ENCODE measurements around the gene EHD1.
"Not testable (repeated sequence)": the region's sequence is repeated elsewhere in the genome, so short reads cannot be mapped to it uniquely, and the experiment has no call there.

The EHD1 gene

DNA sequence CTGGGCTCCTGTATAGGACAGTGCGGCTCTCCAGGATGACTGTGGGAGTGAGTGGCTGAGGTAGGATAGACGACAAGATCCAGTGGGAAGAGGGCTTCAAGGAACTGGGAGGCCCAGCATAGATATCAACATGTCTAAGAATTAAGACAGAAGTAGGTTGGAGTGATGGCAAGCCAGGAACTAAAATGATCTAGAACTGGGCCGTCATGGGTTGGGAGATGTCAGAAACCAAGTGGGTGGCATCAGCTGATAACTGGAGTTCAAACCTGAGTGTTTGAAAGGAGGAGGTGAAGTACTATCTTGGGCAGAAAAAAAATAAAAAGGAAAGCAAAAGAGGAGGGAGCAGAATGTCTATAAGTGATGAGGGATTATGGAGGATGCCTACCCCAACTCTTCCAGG, 60.9 kb downstream of the EHD1 start:
- DNase-seq: no peak

DNA sequence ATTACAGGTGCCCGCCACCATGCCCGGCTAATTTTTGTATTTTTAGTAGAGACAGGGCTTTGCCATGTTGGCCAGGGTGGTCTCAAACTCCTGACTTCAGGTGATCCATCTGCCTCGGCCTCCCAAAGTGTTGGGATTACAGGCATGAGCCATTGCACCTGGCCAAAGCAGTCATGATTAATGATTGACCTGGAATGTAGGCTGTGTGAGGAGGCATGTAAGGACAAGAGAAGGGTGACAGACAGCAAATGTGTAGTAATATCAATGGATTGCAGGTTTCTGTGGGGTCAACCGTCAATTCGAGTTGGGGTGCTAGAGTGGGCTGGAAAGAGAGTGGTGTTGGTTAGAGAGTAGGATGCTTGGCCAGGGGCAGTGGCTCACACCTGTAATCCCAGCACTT, 63.0 kb downstream of the EHD1 start:
- not testable (repeated sequence) for DNase-seq

DNA sequence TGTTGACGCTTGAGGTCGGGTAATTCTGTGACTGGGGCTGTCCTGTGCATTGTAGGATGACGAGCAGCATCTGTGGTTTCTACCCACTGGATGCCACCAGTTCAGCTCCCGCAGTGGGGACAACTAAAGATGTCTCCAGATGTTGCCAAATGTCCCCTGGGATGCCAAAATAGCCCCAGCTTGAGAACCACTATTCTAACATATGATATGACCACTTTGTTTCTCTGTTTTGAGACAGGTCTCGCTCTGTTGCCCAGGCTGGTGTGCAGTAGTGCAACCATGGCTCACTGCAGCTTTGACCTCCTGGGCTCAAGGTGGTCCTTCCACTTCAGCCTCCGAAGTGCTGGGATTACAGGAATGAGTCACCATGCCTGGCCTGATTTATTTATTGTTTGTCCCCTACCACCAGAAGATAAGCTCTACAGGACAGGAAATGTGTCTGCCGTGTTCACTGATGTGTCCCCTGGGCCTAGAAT, 63.7 kb downstream of the EHD1 start:
- no peak for DNase-seq

DNA sequence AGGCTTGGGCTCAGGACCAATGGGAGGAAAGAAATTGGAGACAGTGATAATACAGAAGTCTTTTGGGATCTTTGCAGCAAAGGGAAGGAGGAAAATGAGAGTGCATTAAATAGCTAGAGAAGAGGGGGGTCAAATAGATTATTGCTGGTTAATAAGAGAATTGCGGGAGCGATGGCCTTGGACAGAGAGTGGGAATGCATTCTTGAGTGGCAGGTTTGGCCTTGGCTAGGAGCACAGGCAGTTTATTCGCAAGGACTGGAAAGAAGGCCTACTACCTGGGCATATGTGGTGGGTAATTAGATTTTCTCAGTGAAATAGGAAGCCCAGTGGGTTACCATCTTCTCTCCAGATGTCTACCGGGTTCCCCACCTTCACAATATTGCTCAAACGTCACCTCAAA, 64.6 kb downstream of the EHD1 start:
- no peak for DNase-seq

DNA sequence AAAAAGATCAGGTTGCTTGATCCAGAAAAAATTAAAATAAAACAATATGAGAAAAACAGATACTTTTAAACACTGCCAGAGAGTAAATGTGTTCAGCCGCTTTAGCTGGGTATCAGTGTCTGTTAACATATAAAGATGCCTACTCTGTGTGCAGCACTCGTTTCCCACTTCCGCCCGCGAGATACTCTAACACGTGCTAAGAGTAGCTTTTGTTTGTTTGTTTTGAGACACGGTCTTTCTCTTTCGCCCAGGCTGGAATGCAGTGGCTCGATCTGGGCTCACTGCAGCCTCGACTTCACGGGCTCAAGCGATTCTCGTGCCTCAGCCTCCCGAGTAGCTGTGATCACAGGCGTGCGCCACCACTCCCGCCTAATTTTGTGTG, 67.5 kb downstream of the EHD1 start:
- no peak for DNase-seq

DNA sequence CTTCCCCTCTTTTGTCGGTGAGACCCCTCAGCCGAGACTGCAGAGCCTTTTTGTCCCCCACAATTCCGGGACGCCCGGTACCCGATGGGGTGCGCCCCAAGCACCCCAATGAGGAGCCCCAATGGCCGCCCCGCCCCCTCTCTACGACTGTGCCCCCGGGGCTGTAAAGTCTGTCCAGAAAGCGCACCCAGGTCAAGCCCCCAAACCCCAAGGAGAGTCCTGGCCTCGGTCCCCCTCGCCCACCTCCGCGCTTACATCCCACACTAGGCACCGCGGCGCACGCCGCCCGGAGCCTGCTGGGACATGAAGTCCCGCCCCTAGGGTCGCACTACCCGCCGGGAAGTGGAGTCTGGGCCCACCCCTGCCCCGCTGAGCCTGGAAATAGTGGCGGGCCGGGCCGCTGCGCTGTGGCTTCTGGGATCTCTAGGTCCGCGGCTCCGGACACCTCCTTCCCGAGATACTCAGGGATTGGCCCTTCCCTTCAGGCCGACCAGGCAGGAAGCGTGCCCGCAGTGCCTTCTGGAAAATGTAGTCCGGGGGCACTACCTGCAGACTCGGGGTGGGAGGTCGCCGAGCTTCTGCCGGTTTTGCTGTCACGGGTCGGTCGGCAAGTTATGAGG, 68.0 kb downstream of the EHD1 start, which contains the start of gene MEN1:
Gene MEN1 (minus strand): TSS at position 281 of the 620 bp plus-strand sequence. CDS start 442 bp downstream, outside the sequence.
- peak; percentile 99 for DNase-seq

DNA sequence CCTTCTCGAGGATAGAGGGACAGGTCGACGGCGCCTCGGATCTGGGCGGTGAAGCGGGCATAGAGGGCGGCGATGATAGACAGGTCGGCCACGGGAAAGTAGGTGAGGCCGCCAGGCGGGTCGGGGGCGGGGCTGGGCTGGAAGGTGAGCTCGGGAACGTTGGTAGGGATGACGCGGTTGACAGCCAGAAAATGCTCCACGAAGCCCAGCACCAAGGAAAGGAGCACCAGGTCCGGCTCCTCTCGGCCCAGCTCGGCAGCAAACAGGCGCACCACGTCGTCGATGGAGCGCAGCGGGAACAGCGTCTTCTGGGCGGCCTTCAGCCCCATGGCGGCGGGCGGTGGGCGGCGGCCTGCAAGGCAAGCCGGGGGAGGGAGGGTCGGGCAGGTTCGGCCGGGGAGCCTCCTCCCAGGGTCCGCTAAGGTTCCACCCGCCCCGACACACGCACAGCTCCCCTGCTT, 68.6 kb downstream of the EHD1 start:
- peak; percentile 35 for DNase-seq

DNA sequence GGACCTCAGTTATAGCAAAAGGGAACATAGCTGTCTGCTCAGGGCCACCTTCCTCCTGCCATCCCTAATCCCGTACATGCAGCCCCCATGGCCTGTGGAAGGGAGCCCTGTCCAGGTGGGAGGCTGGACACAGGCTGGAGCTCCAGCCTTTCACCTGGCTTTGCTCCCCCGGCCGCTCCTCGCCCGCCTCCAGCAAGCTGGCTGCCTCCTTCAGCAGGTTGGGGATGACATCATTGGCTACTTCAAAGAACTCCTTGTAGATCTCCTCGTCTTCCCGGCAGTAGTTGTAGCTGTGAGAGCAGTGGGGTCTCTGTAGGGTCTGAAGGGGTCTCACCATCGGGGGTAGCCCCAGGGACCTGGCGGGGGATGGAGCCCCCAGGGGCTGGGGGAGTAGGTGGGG, 72.9 kb downstream of the EHD1 start:
- DNase-seq: no peak

DNA sequence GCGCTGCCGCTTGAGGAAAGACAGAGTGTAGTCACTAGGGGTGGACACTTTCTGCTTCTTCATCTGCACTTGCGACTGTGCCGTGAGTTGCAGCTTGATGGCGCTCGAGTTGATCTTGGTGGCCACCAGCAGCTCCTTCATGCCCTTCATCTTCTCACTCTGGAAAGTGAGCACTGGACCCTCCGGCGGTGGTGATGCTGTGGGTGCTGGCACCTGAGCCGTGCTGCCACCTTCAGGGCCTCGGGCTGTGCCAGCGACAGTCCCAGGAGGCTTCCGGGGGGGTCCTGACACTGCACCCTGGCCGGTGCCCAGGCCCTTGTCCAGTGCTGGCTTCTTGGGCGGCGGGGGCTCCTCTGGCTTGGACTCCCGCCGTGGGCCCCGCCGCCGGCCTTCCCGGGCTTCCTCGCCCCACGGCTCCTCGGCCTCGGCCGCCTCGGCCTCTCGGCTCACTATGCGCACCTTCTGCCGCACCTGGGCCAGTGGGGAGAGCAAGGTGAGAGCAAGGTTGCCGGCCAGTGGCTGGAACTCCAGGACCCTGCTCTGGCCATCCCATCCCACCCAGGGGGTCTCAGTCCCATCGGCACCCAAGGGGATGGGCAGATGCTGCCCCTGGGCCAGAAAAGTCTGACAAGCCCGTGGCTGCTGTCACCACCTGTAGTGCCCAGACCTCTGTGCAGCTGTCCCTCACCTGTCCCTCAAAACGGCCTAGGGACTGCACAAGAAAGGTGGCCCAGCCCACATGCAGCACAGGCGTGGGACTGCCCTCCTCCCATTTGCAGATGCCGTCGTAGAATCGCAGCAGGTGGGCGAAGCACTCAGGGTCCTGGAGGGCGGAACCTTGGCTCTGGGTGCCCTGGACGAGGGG, 73.8 kb downstream of the EHD1 start:
- peak; percentile 40 for DNase-seq

DNA sequence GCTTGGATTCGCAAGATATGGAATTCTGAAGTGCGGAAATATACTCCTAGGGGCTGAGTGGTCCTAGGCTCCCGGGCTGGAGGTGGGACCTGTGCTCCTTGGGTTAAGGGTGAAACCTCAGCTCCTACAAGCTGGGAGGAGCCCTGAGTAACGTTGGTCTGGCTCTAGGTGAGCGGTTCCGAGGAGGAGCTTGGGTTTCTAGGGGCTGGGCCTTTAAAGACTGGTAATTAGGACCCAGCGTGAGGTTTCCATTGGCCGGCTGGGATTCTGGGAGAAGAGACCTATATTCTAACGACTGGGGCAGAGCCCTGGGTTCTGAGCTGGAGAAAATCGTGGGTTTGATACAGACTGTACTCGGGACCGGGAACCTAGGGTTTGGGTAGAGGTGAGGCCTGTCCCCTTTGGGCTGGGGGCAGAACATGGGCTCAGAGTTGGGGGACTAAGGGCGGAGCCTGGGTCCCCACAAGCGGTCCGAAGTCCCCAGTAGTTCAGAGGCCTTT, 74.5 kb downstream of the EHD1 start:
- no peak for DNase-seq

DNA sequence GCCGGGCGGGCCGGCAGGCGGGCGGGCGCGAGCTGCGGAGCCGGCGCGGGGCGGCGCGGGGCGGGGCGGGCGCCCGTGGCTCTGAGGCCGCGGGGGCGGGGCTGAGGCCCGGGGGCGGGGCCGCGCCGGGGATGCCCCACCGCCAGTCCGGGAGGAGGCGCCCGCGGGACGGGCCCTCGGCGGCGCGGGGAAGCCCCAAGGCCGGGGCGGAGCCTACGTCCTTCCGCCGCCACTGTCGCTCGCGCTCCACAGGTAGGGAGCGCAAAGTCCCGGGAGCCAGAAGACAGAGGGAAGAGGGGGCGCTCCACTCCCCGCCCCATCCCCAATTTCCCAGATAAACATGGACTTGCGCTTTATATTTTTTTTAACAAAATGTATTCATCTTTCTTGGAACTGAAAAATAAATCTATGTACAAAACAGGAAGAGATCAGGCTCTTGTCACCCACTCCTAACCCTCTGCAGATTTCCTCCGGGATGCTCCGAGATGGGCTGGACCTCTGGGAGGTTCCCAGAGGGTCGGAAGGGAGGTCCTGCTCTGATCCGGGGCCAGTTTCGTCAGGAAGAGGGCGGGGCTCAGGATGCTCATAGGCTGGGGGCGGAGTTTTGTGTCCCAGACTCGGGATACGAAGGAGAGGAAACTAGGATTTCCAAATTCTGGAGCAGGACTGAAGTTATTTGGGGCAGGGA, 75.1 kb downstream of the EHD1 start, which contains the start of gene MAP4K2:
Gene MAP4K2 (minus strand): TSS at position 57 of the 688 bp plus-strand sequence. CDS start 65 bp downstream, outside the sequence.
- peak; percentile 93 for DNase-seq

DNA sequence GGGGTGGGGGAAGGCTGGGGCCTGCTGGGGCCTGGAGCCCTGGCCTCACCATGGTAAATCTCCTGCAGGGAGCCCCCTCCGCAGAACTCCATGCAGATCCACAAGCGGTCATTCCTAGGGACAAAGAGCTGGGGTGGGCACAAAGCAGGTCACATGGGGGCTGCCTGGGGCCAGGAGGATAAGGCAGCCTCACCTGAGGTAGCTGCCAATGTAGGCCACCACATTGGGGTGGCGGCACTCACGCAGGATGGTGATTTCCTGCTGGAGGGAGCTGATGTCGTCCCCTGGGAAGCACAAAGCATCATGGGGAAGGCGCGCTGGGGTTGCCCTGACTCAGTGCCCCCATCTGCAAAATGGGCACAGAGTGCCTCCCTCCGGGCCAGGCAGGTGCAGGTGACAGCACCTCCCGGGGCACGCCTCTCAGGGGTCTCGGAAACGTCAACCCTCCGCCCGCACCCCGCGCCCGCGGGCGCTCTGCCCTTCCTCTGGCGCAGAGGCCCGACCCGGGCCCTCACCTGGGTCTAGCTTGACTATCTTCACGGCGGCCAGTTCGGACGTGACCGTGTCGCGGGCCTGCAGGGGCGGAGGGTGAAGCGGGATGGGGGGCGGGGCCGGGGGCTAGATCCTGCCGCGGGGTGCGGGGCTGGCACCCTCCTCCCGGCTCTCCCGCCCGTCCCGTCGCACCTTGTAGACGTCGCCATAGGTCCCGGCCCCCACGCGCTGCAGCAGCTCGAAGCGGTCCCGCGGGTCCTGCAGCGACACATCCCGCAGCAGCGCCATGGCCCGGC, 75.9 kb downstream of the EHD1 start:
- DNase-seq: peak; percentile 29

All from hematopoietic multipotent progenitor cell treated with erythropoietin and hydrocortisone succinate and interleukin-3 and kit ligand, for 4 days (in vitro differentiated cells).